Adrenal gland (tissue), 12 donors: ENCODE measurements around the gene PITPNB. TPM values are rescaled to one million over a fixed set of nuclear protein-coding genes. Genes with fewer than 3 reads are reported as not detected.

Source experiments
- DNase-seq, 7 donors: peaks; one replicate each; pipeline ENCODE4 v3.0.0-alpha.2; 2019 to 2020
- H3K27ac ChIP-seq, 5 donors: fragments of 200-600 bp; sonication (generic) in 4 of 5; 1 replicate in 3 of 5; 2 replicates in 2 of 5; pipeline versions ENCODE4 v1.5.1 to v1.8.0; 2016 to 2020; ENCODE audit warnings: mild to moderate bottlenecking in 1 of 5
- H3K27me3 ChIP-seq: fragments of 200-600 bp; 2 replicates; pipeline ENCODE4 v1.8.0; 2021
- H3K36me3 ChIP-seq, 2 donors: fragments of 200-600 bp; replicated peaks in 1 of 2; 1 replicate in 1 of 2; 2 replicates in 1 of 2; pipeline versions ENCODE4 v1.5.1 to v1.8.0; 2018 to 2022
- H3K4me1 ChIP-seq, 2 donors: fragments of 200-600 bp; replicated peaks in 1 of 2; 1 replicate in 1 of 2; 2 replicates in 1 of 2; pipeline versions ENCODE4 v1.5.1 to v1.8.0; 2018 to 2021
- H3K4me3 ChIP-seq, 4 donors: fragments of 200-600 bp; sonication (generic) in 3 of 4; one replicate each; pipeline ENCODE4 v1.5.1; 2016 to 2018
- H3K9me3 ChIP-seq, 3 donors: fragments of 200-600 bp; sonication (generic) in 1 of 3; replicated peaks in 1 of 3; 1 replicate in 2 of 3; 2 replicates in 1 of 3; pipeline versions ENCODE4 v1.5.1 to v1.8.0; 2016 to 2021
- POLR2A ChIP-seq, 2 donors: fragments of 450-650 bp; IDR thresholded peaks; one replicate each; pipeline ENCODE4 v1.6.1; 2017; ENCODE audit warnings: antibody characterized with exemption in 2 of 2, mild to moderate bottlenecking in 2 of 2, moderate library complexity in 1 of 2
- WGBS, 4 donors: extraction: QIAGEN DNeasy Blood & Tissue Kit in 2 of 4; methylation state at CpG; one replicate each; pipeline versions ENCODE4 v1.1.5 to v1.1.7; 2013 to 2017; 5-methylcytosine and 5-hydroxymethylcytosine counted together
- intact Hi-C, 2 donors: fragments of 100-400 bp; cut with DNase I; formaldehyde crosslinking; loops; one replicate each; pipeline versions ENCODE4 v1.14.1 to v1.15.0; 2022 to 2023
- polyA plus RNA-seq, 3 donors: library from polyadenylated mRNA; stranded (reverse); fragments of 200-250 nt in 2 of 3; fragments of 350-450 nt in 1 of 3; fragmentation: Illumina TruSeq in 1 of 3; extraction: RNeasy Lipid Tissue Mini Kit (QIAGEN cat#74804) in 1 of 3; gene quantifications; one replicate each; pipeline ENCODE4 v1.2.3, GENCODE V29; 2013 to 2014
- total RNA-seq, 9 donors: library from RNA; depleted of rRNA in 4 of 9; stranded (reverse); fragments of >200 nt in 4 of 9; fragments of 120-200 nt in 1 of 9; fragmentation: NEBNext Ultra II Directional in 1 of 9; extraction: Animal tissue kit (Norgen Biotek cat#: 25700) in 1 of 9; gene quantifications; one replicate each; pipeline versions ENCODE4 v1.1.0 to v1.2.4, GENCODE V29; 2013 to 2023
- TF ChIP-seq, protein P1 (sequence below), 6 experiments: fragments of 450-650 bp in 4 of 6; fragments of 200-600 bp in 2 of 6; sonication (generic) in 1 of 6; IDR thresholded peaks; 1 replicate in 5 of 6; 2 replicates in 1 of 6; pipeline versions ENCODE4 v1.5.1 to v1.8.0; 2016 to 2021; ENCODE audit warnings: antibody characterized with exemption in 6 of 6, mild to moderate bottlenecking in 2 of 6, moderate library complexity in 1 of 6
- donor health status: healthy with polysubstance abuse.
- donor health status: Bipolar disorder and iron deficiency.
- donor health status: DM: yes; HTN: yes; CAD: no.
- donor health status: DM: no; HTN: no; CAD: no.
- donor health status: DM: no; HTN: no; CAD: no.
- donor health status: DM: yes; HTN: yes; CAD: no.

Gene PITPNB
- total and polyA plus RNA-seq, 12 donors, result 16.8 to 69.0 (median 27.6) TPM

- Histone ChIP-seq H3K36me3 (no peaks in the 10 kb centered on the region), H3K4me1 (no peaks in the 10 kb centered on the region), H3K9me3 (no peaks in the 10 kb centered on the region), H3K27ac (no peak overlapping the region), H3K4me3 (no peak overlapping the region), H3K27me3 (no peaks in the 10 kb centered on the region)
- intact Hi-C loops, result no loop called here
- WGBS, 4 donors, result 79 to 94% (median 83%) methylated on average over 4 of the region's 4 CpGs
- TF ChIP-seq POLR2A (IDR thresholded peaks at IDR 0.05), result no peak
- TF ChIP-seq, protein P1, sequence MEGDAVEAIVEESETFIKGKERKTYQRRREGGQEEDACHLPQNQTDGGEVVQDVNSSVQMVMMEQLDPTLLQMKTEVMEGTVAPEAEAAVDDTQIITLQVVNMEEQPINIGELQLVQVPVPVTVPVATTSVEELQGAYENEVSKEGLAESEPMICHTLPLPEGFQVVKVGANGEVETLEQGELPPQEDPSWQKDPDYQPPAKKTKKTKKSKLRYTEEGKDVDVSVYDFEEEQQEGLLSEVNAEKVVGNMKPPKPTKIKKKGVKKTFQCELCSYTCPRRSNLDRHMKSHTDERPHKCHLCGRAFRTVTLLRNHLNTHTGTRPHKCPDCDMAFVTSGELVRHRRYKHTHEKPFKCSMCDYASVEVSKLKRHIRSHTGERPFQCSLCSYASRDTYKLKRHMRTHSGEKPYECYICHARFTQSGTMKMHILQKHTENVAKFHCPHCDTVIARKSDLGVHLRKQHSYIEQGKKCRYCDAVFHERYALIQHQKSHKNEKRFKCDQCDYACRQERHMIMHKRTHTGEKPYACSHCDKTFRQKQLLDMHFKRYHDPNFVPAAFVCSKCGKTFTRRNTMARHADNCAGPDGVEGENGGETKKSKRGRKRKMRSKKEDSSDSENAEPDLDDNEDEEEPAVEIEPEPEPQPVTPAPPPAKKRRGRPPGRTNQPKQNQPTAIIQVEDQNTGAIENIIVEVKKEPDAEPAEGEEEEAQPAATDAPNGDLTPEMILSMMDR (IDR thresholded peaks at IDR 0.05), result no peak
- no peak for DNase-seq
These were observed 103.1 kb downstream of the PITPNB start for GRCh38 chr22:27815826-27816530.

DNA sequence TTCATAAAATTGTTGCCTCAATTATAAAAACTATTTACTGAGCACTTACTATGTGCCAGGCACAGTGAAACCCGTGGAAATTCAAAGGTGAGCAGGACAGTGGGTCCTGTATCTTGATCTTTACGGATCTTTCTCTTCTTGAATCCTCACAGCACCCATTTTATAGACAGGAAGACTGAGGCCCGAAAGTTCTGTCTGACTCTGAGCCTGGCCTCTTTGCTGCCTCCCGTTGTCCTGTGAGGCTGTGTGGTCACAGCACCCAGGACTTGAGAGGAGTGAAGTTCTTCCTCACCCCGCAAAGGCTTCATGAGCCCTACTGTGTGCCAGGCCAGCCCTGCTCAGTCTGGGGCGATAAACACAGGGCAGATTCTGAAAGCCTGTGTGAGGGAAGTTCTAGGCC is 104.1 kb downstream of the PITPNB start:
- TF ChIP-seq, protein P1 (IDR thresholded peaks at IDR 0.05), result no peak
- TF ChIP-seq POLR2A (IDR thresholded peaks at IDR 0.05), result no peak
- H3K4me3 ChIP-seq, result no peak overlapping the region
- no peaks in the 10 kb centered on the region for H3K36me3 ChIP-seq
- DNase-seq, result no peak
- H3K27ac ChIP-seq, result no peak overlapping the region
- no peaks in the 10 kb centered on the region for H3K9me3 ChIP-seq
- intact Hi-C loops, result no loop called here
- H3K27me3 ChIP-seq, result no peaks in the 10 kb centered on the region
- H3K4me1 ChIP-seq, result no peaks in the 10 kb centered on the region
- 79 to 84% (median 81%) methylated on average over 6 of the region's 6 CpGs for WGBS, 4 donors

DNA sequence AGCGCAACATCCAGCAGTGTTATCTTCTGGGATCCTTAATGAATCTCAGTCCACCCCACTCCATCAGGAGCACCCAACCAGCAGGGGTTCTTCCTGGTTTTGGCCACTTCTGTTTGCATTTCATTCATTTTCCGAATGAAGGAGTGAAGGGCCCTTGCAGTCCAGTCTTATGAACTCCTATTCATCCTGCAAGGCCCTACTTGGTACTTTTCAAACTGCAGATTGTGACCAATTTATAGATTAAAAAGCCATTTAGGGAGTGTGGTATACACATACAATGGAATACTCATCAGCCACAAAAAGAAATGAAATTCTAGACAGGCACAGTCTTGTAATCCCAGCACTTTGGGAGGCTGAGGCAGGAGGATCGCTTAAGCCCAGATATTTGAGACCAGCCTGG is 107.3 kb downstream of the PITPNB start:
- no peak for DNase-seq
- no peaks in the 10 kb centered on the region for H3K36me3 ChIP-seq
- no peaks in the 10 kb centered on the region for H3K4me1 ChIP-seq
- no peaks in the 10 kb centered on the region for H3K27me3 ChIP-seq
- TF ChIP-seq, protein P1 (IDR thresholded peaks at IDR 0.05), result no peak
- no peak for TF ChIP-seq POLR2A (IDR thresholded peaks at IDR 0.05)
- H3K4me3 ChIP-seq, result no peak overlapping the region
- no peaks in the 10 kb centered on the region for H3K9me3 ChIP-seq
- H3K27ac ChIP-seq, result no peak overlapping the region
- 91 to 100% (median 96%) methylated on average over 3 of the region's 3 CpGs for WGBS, 4 donors
- intact Hi-C loops, result no loop called here

DNA sequence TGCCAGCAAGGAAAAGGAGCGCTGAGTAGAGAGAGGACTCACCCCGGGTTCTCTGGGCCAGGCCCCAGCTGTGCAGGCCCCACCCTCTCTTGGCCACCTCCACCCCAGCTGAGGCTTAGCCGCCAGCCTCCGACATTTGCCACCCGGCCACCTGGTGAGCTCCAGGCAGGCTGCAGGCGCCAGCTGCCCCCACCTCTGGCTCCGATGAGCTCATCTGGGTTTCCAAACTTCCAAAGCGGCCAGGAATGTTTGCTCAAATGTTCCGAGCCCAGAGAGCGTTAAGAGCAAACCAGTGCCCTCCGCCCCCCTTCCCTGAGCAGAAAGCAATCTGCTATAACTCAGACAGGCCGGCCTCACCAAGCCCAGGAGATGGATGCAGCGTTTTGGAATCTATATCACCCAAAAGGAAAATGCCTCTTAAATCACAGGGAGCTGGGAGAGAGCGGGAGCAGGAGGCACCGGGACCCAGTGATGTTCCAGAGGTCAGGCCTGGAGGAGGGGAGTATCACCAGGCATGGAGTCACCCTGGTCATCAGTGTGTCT is 108.4 kb downstream of the PITPNB start:
- Histone ChIP-seq H3K27me3 (no peaks in the 10 kb centered on the region), H3K4me3 (no peak overlapping the region), H3K4me1 (no peaks in the 10 kb centered on the region), H3K27ac (peak overlapping the region in 1 of 5 donors; percentile 61), H3K9me3 (no peaks in the 10 kb centered on the region), H3K36me3 (no peaks in the 10 kb centered on the region)
- intact Hi-C loops, result no loop called here
- 60 to 74% (median 68%) methylated on average over 14 to 15 of the region's 15 CpGs for WGBS, 4 donors
- TF ChIP-seq POLR2A (IDR thresholded peaks at IDR 0.05), result no peak
- TF ChIP-seq, protein P1 (IDR thresholded peaks at IDR 0.05), result no peak
- peak in 1 of 7 donors; percentile 30 for DNase-seq
